Stomach (tissue), 4 donors: ENCODE results near the gene ELMO1.

Experiments
- EP300 ChIP-seq: sonication (generic); formaldehyde crosslinking; IDR thresholded peaks from one replicate; pipeline ENCODE4 v1.6.1; 2017; ENCODE audit warnings: antibody characterized with exemption
- TF ChIP-seq, protein P1 (sequence below), 7 experiments: fragments of 450-650 bp in 4 of 7; fragments of 200-600 bp in 3 of 7; sonication (generic) in 3 of 7; IDR thresholded peaks; one replicate each; pipeline ENCODE4 v1.5.1; 2016 to 2019; ENCODE audit warnings: antibody characterized with exemption in 7 of 7, control low read depth in 2 of 7, mild to moderate bottlenecking in 1 of 7

DNA sequence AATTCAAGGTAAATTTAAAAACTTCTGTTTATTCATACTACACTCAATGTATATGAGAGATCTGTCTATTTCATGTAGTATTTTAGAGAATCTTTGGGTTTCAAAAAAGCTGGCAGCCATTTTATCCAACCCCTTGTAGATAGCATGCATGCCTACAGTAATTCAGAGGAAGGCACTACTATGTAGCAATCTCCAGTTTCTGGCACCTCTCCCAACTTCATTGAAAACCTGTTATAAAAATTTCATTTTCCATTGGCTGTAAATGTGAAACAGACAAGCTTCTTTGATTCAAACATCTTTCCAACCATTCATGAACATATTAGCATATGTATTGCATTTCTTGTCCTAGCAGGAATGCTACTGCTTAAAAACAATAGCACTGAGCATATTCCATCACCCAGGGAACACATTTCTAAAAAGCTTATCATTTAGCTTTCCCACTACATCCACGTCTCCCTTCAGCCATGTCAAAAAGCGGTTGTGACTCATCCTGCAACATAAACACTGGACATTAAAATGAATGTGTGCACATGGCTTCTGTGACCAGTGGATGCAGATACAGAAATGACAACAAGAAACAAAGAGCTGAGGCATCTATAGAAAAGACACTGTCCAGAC lies 393.9 kb downstream of the ELMO1 start:
- TF ChIP-seq, protein P1, sequence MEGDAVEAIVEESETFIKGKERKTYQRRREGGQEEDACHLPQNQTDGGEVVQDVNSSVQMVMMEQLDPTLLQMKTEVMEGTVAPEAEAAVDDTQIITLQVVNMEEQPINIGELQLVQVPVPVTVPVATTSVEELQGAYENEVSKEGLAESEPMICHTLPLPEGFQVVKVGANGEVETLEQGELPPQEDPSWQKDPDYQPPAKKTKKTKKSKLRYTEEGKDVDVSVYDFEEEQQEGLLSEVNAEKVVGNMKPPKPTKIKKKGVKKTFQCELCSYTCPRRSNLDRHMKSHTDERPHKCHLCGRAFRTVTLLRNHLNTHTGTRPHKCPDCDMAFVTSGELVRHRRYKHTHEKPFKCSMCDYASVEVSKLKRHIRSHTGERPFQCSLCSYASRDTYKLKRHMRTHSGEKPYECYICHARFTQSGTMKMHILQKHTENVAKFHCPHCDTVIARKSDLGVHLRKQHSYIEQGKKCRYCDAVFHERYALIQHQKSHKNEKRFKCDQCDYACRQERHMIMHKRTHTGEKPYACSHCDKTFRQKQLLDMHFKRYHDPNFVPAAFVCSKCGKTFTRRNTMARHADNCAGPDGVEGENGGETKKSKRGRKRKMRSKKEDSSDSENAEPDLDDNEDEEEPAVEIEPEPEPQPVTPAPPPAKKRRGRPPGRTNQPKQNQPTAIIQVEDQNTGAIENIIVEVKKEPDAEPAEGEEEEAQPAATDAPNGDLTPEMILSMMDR (IDR thresholded peaks at IDR 0.05): no peak
- TF ChIP-seq EP300: no peak
